Epithelial cell of esophagus (primary cell): ENCODE results near the gene RHBDD2.
"Not testable (repeated sequence)": the region's sequence is repeated elsewhere in the genome, so short reads cannot be mapped to it uniquely, and the experiment has no call there.

Experiments used
- DNase-seq: peaks from one replicate; pipeline ENCODE4 v3.0.0; 2010; ENCODE audit warnings: low read depth
- H3K4me3 ChIP-seq: 2 replicates; pipeline ENCODE4 v1.5.1; 2011; ENCODE audit warnings: mild to moderate bottlenecking, low read length, control low read depth
- CTCF ChIP-seq: IDR thresholded peaks from 2 replicates; pipeline ENCODE4 v1.5.1; 2011; ENCODE audit warnings: low read depth, mild to moderate bottlenecking, low read length, control low read depth, inconsistent platforms; ENCODE audit not compliant: insufficient read depth; ENCODE audit errors: missing control alignments

RHBDD2 gene

GRCh38 chr7:75856536-75856935 is 22.3 kb upstream of the RHBDD2 start:
- DNase-seq: no peak
- no peak for TF ChIP-seq CTCF
- no peak overlapping the region for H3K4me3 ChIP-seq

GRCh38 chr7:75858410-75858809 is 20.4 kb upstream of the RHBDD2 start:
- no peak overlapping the region for H3K4me3 ChIP-seq
- no peak for DNase-seq
- no peak for TF ChIP-seq CTCF

- DNase-seq: no peak
- no peak overlapping the region for H3K4me3 ChIP-seq
- TF ChIP-seq CTCF: no peak
These were observed 17.2 kb upstream of the RHBDD2 start for GRCh38 chr7:75861636-75862035.

GRCh38 chr7:75864251-75864650 is 14.6 kb upstream of the RHBDD2 start:
- DNase-seq, H3K4me3 ChIP-seq: not testable (repeated sequence)

- TF ChIP-seq CTCF: no peak
- DNase-seq: no peak
- no peak overlapping the region for H3K4me3 ChIP-seq
These were observed 12.7 kb upstream of the RHBDD2 start for GRCh38 chr7:75866114-75866488.

- no peak overlapping the region for H3K4me3 ChIP-seq
- TF ChIP-seq CTCF: peak; percentile 98
- peak; percentile 74 for DNase-seq
These were observed 12.1 kb upstream of the RHBDD2 start for GRCh38 chr7:75866489-75867389.

GRCh38 chr7:75867390-75867717 is 11.5 kb upstream of the RHBDD2 start:
- TF ChIP-seq CTCF: no peak
- no peak for DNase-seq
- H3K4me3 ChIP-seq: no peak overlapping the region
